GM18505 (cell line): ENCODE results near the gene CYP3A5.
"Not testable (repeated sequence)": the region's sequence is repeated elsewhere in the genome, so short reads cannot be mapped to it uniquely, and the experiment has no call there.

Experiments
- ATAC-seq: cut with Tn5 transposase; IDR thresholded peaks from one replicate; pipeline ENCODE4 v1.9.1; 2021; ENCODE audit not compliant: unreplicated experiment
- POLR2A ChIP-seq: IDR thresholded peaks from 4 replicates; pipeline ENCODE4 v1.6.1; 2011; ENCODE audit warnings: borderline replicate concordance; ENCODE audit not compliant: insufficient read depth, insufficient read length; ENCODE audit errors: extremely low read depth

CYP3A5 gene

DNA sequence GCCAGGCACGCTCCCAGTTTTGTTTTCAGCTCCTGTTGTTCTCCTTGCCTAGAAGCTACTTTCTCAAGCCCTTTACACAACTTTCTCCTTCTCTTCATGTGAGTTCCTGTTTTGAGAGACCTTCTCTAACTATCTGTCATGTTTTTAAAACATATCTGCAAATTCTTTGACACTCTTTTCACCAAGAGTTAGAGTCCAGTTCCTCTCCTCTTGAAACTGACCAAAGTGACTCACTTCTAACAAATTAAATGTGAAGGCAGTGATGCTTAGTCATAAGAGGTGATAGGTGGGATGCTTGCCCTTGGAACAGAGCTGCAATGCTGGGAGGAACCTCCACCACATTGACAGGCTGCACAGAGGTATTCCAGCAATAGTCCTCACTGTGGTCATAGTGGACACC is 37.8 kb downstream of the CYP3A5 start:
- no peak for ATAC-seq
- no peak for TF ChIP-seq POLR2A

DNA sequence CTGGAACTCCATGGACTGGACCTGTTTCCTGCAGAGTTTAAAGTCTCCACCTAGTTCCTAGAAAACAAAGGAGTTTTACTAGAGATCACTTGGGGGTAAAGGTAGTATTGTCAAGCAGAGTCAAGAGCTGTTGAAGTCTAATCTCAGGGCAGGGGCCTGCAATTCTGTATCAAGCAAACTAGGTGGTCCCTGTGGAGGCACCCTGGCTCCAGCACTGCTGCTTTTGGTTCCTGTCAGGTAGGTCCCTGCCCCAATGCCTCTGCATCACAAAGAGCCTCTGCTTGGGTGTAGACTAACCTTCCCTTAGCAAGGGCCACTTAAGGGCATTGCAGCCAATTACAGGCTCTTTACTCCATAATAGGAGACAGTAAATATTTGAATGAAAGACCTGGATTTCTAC is 40.5 kb downstream of the CYP3A5 start:
- TF ChIP-seq POLR2A: no peak
- ATAC-seq: no peak

DNA sequence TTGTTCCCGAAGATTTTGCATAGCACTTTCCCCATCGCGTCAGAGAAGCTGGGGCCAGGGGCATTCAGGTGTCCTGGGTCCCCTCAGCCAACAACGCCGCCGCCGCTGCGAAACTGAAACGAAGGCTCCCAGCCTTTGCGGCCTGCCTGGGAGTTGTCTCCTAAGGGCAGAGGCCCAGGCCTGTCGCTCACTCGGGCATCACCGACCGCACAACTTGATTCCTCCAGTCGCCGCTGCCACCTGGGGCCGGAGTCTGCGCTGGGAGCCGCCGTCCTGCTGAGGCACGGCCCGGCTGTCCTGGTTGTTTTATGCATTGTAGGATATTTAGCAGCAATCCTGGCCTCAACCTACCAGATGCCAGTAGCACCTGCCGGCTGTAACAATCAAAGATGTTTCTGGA is 41.1 kb downstream of the CYP3A5 start:
- no peak for TF ChIP-seq POLR2A
- no peak for ATAC-seq

DNA sequence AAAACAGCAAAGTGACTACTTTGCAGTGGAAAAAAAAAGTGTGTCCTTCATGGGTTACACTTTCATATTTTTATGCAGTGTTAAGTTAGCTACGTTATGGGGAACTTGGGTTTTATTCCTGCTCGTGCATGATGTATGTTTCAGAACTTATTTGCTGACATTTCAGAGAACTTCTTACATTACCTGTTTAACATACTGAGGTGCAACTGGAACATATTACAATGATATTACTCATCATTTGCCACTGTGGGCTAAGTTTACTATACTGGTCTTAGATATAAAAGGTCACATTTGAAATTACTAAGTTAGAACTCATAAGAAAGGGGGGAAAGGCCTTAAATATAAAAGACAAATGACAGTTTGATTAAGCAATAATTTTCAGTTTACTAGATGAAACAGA is 42.4 kb downstream of the CYP3A5 start:
- ATAC-seq: not testable (repeated sequence)

DNA sequence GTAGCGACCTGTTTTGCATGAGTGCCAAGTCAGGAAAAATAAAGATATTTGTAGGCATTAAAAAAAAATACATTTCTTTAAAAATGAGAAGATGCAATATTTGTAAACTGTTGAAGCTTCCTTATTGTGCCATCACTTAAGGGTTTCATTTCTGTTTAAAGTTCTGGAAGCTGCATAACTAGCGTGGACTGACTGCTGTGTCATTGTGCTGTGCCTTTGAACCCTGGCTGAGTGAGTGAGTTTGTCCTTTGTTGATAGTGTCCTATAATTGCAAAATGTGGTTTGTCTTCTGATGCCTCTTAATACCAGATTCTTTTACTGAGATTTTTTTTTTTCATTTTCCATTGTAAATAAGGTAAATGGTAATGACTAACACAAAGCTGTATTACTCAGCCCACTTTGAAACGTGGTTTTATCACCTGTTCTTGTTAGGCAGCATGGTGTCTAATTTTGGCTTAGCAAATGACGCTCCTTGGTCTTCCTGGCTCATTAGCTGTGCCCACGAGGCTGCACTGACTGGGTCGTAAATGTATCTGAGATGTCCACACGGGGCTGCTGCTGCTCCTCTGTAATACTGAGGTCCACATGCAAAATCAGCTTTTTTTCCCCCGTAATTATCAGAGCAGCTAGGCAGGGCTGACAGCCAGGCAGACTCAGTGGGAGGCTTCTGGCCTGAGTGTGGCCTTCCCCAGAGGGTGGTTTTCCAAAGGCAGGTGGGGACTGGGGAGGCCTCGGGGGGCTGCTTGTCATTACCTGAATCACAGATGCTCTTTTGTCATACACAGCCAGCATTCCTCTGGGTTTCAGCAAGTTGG is 48.3 kb downstream of the CYP3A5 start:
- ATAC-seq: no peak
- no peak for TF ChIP-seq POLR2A

DNA sequence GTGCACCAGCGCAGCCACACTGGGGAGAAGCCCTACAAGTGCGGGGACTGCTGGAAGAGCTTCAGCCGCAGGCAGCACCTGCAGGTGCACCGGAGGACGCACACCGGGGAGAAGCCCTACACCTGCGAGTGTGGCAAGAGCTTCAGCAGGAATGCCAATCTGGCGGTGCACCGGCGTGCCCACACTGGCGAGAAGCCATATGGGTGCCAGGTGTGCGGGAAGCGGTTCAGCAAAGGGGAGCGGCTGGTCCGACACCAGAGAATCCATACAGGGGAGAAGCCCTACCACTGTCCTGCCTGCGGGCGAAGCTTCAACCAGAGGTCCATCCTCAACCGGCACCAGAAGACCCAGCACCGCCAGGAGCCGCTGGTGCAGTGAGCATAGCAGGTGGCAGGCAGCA is 50.2 kb downstream of the CYP3A5 start:
- TF ChIP-seq POLR2A: no peak
- ATAC-seq: no peak

DNA sequence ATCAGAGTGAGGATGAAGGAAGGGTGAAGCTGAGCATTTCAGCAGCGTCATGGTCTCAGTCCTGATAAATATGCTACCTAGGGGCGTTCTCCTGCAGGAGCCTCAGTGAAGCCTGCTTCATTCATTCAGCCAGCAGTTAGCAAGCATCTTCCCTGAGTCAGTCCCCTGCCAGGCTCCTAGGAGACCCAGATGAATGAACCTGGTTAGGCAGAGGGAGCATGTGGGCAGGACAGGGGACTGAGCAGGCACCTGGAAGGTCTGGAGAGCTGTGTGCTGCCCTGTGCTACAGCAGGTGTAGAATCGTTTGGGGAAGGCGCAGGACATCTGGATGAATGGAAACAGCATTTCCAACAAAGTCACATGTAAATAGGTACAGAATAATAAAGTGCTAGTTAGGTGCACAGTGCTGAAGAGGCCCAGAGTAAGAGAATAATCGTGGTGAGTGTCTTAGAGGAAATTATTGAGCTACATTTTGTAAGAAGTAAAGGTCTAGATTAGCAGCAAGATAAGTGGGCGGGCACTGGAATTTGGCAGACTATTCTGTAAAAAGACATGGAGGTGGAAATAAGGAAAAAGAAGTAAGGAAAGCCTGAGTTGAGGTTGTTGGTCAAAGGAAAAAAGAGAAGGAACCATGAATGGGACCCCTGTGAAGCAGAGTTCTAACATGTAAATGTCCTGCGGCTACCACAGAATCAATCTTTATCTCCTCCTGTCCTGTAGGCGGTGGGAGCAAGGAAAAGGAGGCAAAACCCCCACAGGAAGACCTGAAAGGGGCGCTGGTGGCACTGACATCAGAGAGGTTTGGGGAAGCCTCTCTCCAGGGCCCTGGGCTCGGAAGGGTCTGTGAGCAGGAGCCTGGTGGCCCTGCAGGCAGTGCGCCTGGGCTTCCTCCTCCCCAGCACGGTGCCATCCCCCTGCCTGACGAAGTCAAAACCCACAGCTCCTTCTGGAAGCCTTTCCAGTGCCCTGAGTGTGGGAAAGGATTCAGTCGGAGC is 51.0 kb downstream of the CYP3A5 start:
- no peak for ATAC-seq

DNA sequence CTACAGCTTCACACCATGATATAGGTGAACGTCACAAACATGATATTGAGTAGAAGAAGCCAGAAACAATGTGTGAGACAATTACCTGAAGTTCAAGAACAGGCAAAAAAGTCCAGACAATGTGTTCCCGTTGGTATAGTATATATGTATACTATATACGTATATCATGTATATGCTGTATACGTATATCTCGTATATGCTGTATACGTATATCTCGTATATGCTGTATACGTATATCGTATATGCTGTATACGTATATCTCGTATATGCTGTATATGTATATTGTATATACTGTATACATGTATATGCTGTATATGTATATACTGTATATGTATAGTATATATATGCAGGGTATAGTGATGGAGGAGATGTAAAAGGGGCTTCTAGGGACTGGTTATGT is 52.3 kb downstream of the CYP3A5 start:
- TF ChIP-seq POLR2A: no peak
- ATAC-seq: no peak

More for the DNA sequence above, 51.0 kb downstream of the CYP3A5 start:
- TF ChIP-seq POLR2A: no peak

DNA sequence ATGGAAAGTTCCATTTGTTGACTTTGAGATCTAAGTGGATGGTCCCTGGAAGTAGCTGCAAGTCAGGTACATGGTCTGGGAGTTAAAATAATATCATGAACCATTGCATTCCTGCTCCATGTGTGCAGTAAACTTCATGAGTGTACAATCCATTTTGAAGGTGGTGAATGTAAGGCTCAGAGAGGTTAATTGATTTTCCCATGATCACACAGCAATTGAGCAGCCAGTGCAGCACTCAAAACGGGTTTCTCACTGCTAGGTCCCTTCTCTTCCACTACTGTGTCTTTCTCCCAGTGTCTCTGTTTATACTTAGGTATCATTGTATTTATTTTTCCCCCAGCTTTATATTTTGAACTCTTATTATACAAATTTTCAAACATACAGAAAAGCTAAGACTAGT is 53.1 kb downstream of the CYP3A5 start:
- TF ChIP-seq POLR2A: no peak

DNA sequence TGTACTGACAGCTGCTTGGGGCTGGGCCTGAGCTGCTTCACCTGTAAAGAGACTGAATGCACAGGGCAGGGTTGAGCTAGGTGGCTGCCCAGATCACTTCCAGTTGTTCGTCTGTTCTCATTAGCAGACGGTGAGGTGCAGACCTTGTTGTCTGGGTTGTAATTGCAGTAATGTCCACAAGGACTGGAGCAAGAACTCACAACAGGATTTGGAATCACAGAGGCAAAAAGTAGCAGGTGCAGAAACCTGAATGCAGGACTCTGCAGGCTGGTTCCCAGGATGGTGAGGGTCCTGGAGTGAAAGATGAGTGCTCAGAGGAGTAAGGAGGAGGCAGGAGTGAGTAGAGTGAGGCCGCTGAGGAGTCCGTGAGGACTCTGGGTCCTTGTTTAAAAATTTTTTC is 53.8 kb downstream of the CYP3A5 start:
- TF ChIP-seq POLR2A: no peak
- no peak for ATAC-seq

More for the DNA sequence above, 53.1 kb downstream of the CYP3A5 start:
- ATAC-seq: no peak

- TF ChIP-seq POLR2A: no peak
- ATAC-seq: no peak
These were observed 54.5 kb downstream of the CYP3A5 start for GRCh38 chr7:99625321-99625720.

GRCh38 chr7:99624484-99624883 is 55.3 kb downstream of the CYP3A5 start:
- TF ChIP-seq POLR2A: no peak
- no peak for ATAC-seq

DNA sequence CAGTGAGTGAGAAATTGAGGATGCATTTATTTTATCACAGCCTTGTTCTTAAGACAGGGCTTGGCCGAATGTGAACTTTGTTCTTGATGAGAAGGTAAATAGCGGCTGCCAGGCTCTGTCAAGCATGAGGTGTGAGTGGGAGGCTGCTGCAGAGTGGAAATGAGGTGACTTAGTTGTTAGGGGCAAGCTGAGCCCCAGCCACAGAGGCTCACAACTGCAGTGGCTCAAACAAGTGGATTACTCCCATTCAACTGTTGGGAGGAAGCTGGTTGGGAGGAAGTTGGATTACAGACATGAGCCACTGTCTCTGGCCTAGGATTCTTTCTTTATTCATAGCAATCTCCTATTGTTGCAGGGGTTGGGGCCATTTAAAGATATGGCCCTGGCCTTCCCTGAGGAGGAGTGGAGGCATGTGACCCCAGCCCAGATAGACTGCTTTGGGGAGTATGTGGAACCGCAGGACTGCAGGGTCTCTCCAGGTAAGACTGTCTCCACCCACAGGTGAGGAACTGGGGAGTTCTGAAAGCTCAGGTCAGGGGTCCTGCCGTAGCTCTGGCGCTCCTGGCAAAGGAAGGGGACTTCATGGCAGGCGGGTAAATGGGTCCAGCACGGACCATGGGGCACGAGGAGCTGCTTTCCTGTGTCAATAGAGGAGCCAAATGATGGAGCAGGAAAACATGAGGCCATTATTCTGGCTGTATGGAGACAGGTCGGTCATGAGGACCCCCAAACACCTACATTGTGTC is 55.9 kb downstream of the CYP3A5 start:
- no peak for TF ChIP-seq POLR2A
- ATAC-seq: no peak
